Keratinocyte (primary cell): ENCODE data around the gene OSTF1. TPM values are rescaled to one million over a fixed set of nuclear protein-coding genes. Genes with fewer than 3 reads are reported as not detected.

Experiments used
- DNase-seq: peaks from one replicate; pipeline ENCODE4 v3.0.0-alpha.2; 2011; ENCODE audit warnings: low read depth, missing footprints, low spot score
- FAIRE-seq: peaks from 2 replicates; lab custom pipeline; 2011; peaks lifted over from hg19 to GRCh38; lab: Jason Lieb, UNC
- H2AFZ ChIP-seq: 2 replicates; pipeline ENCODE4 v1.6.0; 2012; ENCODE audit warnings: low read length, control low read depth, inconsistent platforms; ENCODE audit not compliant: control insufficient read depth
- H3K27ac ChIP-seq: 2 replicates; pipeline ENCODE4 v1.5.1; 2011; ENCODE audit warnings: low read length; ENCODE audit not compliant: control insufficient read depth, insufficient read depth
- H3K27me3 ChIP-seq: 3 replicates; pipeline ENCODE4 v1.6.0; 2011; ENCODE audit warnings: low read length; ENCODE audit not compliant: control insufficient read depth, insufficient read depth; ENCODE audit errors: extremely low read depth
- H3K36me3 ChIP-seq, 2 experiments: 2 replicates in 1 of 2; 3 replicates in 1 of 2; pipeline ENCODE4 v1.5.1; 2011; ENCODE audit warnings: low read length in 2 of 2, mild to moderate bottlenecking in 1 of 2; ENCODE audit not compliant: control insufficient read depth in 2 of 2, insufficient read depth in 2 of 2; ENCODE audit errors: extremely low read depth in 1 of 2
- H3K4me1 ChIP-seq: 3 replicates; pipeline ENCODE4 v1.5.1; 2011; ENCODE audit warnings: low read length; ENCODE audit not compliant: control insufficient read depth, insufficient read depth; ENCODE audit errors: extremely low read depth
- H3K4me2 ChIP-seq: 3 replicates; pipeline ENCODE4 v1.6.0; 2011; ENCODE audit warnings: low read depth, low read length; ENCODE audit not compliant: control insufficient read depth, insufficient read depth; ENCODE audit errors: extremely low read depth
- H3K4me3 ChIP-seq, 3 experiments: fragments of 200-600 bp in 1 of 3; sonication (generic) in 1 of 3; 2 replicates in 2 of 3; 3 replicates in 1 of 3; pipeline ENCODE4 v1.5.1; 2011 to 2016; ENCODE audit warnings: low read length in 3 of 3, mild to moderate bottlenecking in 3 of 3, control low read depth in 2 of 3, inconsistent platforms in 1 of 3, low read depth in 1 of 3, mixed read lengths in 1 of 3, mixed run types in 1 of 3, moderate library complexity in 1 of 3; ENCODE audit not compliant: control insufficient read depth in 2 of 3, insufficient read depth in 2 of 3; ENCODE audit errors: extremely low read depth in 1 of 3
- H3K79me2 ChIP-seq: 2 replicates; pipeline ENCODE4 v1.6.0; 2012; ENCODE audit warnings: low read length; ENCODE audit not compliant: control insufficient read depth, insufficient read depth
- H3K9ac ChIP-seq: 3 replicates; pipeline ENCODE4 v1.6.0; 2011; ENCODE audit warnings: low read length; ENCODE audit not compliant: control insufficient read depth, insufficient read depth; ENCODE audit errors: extremely low read depth
- H3K9me1 ChIP-seq: 3 replicates; pipeline ENCODE4 v1.6.0; 2011; ENCODE audit warnings: low read length; ENCODE audit not compliant: control insufficient read depth, insufficient read depth; ENCODE audit errors: extremely low read depth
- H3K9me3 ChIP-seq: 2 replicates; pipeline ENCODE4 v1.5.1; 2012; ENCODE audit warnings: low read depth, low read length; ENCODE audit not compliant: control insufficient read depth
- H4K20me1 ChIP-seq: 3 replicates; pipeline ENCODE4 v1.6.0; 2011; ENCODE audit warnings: low read length; ENCODE audit not compliant: control insufficient read depth, insufficient read depth; ENCODE audit errors: extremely low read depth
- EZH2 ChIP-seq: IDR thresholded peaks from one replicate; pipeline ENCODE4 v1.6.1; 2012; ENCODE audit warnings: inconsistent platforms, mild to moderate bottlenecking, low read length, moderate library complexity
- dilution Hi-C: fragments of 300-500 bp; cut with MboI; formaldehyde crosslinking; loops from one replicate; pipeline ENCODE4 v1.7.0; 2020; ENCODE audit warnings: low sequenced_read_pairs; ENCODE audit not compliant: extremely low pct_ligation_motif_present
- polyA plus RNA-seq, 5 experiments: library from polyadenylated mRNA; depleted of rRNA in 3 of 5; stranded (reverse) in 3 of 5; stranded (forward) in 1 of 5; unstranded in 1 of 5; fragments of >200 nt; gene quantifications; 1 replicate in 1 of 5; 2 replicates in 3 of 5; 3 replicates in 1 of 5; pipeline versions ENCODE4 v1.2.1 to v1.2.3, GENCODE V29; 2011 to 2012; ENCODE audit warnings: missing spikeins in 2 of 5, low read depth in 1 of 5, low replicate concordance in 1 of 5
- small RNA-seq, 3 experiments: library from RNA; depleted of rRNA; stranded (forward); fragments of <200 nt; gene quantifications; one replicate each; pipeline ENCODE3, GENCODE V24; 2012; ENCODE audit warnings: low read depth in 3 of 3, low replicate concordance in 1 of 3; ENCODE audit not compliant: insufficient read length in 3 of 3
- TF ChIP-seq, protein P1 (sequence below), 3 experiments: IDR thresholded peaks in 1 of 3; conservative IDR thresholded peaks in 1 of 3; optimal IDR thresholded peaks in 1 of 3; 2 replicates in 2 of 3; 3 replicates in 1 of 3; pipeline versions ENCODE3 to v1.5.1; 2011; ENCODE audit warnings: low read length in 3 of 3, mild to moderate bottlenecking in 3 of 3, moderate library complexity in 2 of 3, control low read depth in 1 of 3, inconsistent platforms in 1 of 3; ENCODE audit not compliant: insufficient read depth in 2 of 3; ENCODE audit errors: extremely low read depth in 1 of 3

OSTF1 gene
- polyA plus RNA-seq, 1 donor (not counting 4 experiments of a cell fraction or from before 2014, with no cell fraction given): 39.2 TPM

DNA sequence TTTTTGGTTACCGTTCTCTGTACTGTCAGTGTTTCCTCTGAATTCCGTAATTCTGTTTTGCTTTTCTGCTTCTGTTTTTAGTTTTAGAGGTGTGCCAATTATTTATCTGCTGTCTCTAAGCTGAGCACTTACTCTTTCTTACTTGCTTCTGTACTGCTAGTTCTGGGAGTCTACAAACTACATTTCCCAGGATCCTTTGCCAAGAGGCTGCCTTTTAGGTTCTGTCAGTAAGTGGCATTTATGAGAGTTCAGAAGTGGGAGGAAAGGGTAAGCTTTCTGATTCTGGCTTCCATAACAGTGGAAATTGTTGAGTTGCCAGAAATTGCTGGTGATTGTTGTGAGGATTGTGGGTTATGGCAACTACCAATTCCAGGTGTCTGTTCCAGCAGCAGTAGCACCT, 102.4 kb downstream of the OSTF1 start:
- Histone ChIP-seq H3K27me3 (no peaks in the 10 kb centered on the region), H3K4me3 (no peak overlapping the region), H3K4me2 (no peak overlapping the region), H3K9me3 (no peaks in the 10 kb centered on the region), H3K4me1 (peaks cover 5% of the 10 kb centered on the region), H3K36me3 (no peaks in the 10 kb centered on the region), H3K27ac (no peak overlapping the region), H3K9me1 (no peaks in the 10 kb centered on the region), H4K20me1 (no peaks in the 10 kb centered on the region), H3K79me2 (no peaks in the 10 kb centered on the region), H3K9ac (no peak overlapping the region), H2AFZ (no peak overlapping the region)
- FAIRE-seq (no peak), DNase-seq (no peak)
- dilution Hi-C loops: no loop called here
- TF ChIP-seq EZH2: no peak
- TF ChIP-seq, protein P1, sequence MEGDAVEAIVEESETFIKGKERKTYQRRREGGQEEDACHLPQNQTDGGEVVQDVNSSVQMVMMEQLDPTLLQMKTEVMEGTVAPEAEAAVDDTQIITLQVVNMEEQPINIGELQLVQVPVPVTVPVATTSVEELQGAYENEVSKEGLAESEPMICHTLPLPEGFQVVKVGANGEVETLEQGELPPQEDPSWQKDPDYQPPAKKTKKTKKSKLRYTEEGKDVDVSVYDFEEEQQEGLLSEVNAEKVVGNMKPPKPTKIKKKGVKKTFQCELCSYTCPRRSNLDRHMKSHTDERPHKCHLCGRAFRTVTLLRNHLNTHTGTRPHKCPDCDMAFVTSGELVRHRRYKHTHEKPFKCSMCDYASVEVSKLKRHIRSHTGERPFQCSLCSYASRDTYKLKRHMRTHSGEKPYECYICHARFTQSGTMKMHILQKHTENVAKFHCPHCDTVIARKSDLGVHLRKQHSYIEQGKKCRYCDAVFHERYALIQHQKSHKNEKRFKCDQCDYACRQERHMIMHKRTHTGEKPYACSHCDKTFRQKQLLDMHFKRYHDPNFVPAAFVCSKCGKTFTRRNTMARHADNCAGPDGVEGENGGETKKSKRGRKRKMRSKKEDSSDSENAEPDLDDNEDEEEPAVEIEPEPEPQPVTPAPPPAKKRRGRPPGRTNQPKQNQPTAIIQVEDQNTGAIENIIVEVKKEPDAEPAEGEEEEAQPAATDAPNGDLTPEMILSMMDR (optimal IDR thresholded peaks at IDR 0.05 in 1 of 3, IDR thresholded peaks at IDR 0.05 in 1 of 3, conservative IDR thresholded peaks at IDR 0.05 in 1 of 3; ENCODE audit: extremely low read depth in 1 of 3, insufficient read depth in 2 of 3, low read length in 3 of 3): no peak

Small RNAs within 50 kb of the gene (small RNA-seq; reads per million reads assigned to genes)
- gene RF00019: 0 reads per million in 3 experiments

Other genes starting within 250 kb of the OSTF1 start
- 0.18 to 0.24 TPM (median 0.22 TPM) in 3 replicates for gene TRPM6, start 200.6 kb upstream of the OSTF1 start, polyA plus RNA-seq
- 2.6 to 5.1 TPM (median 3.5 TPM) in 3 replicates for gene C9orf40, start 135.6 kb upstream of the OSTF1 start, polyA plus RNA-seq
- 7.8 to 15.3 TPM (median 10.2 TPM) in 3 replicates for gene CARNMT1, start 60.2 kb upstream of the OSTF1 start, polyA plus RNA-seq
- 14.0 to 30.1 TPM (median 24.7 TPM) in 3 replicates for gene NMRK1, start 359 bp upstream of the OSTF1 start, polyA plus RNA-seq